ENCODE results near the gene MROH2B.
"Not testable (repeated sequence)": the region's sequence is repeated elsewhere in the genome, so short reads cannot be mapped to it uniquely, and the experiment has no call there.

MROH2B gene

GRCh38 chr5:41067714-41068568 is 3.2 kb downstream of the MROH2B start:
- TF ChIP-seq CTCF (IDR thresholded peaks at IDR 0.05; ENCODE audit: low read depth, low read length) = no peak
- H3K4me3 ChIP-seq (ENCODE audit: low read depth, low read length) = no peak overlapping the region

GRCh38 chr5:41065691-41066335 is 5.3 kb downstream of the MROH2B start:
- no peak overlapping the region for H3K4me3 ChIP-seq (ENCODE audit: low read depth, low read length)
- no peak for TF ChIP-seq CTCF (IDR thresholded peaks at IDR 0.05; ENCODE audit: low read depth, low read length)

- H3K4me3 ChIP-seq (ENCODE audit: low read depth, low read length) = no peak overlapping the region
- no peak for TF ChIP-seq CTCF (IDR thresholded peaks at IDR 0.05; ENCODE audit: low read depth, low read length)
Measured at GRCh38 chr5:41057940-41058339, 13.2 kb downstream of the MROH2B start.

- no peak overlapping the region for H3K4me3 ChIP-seq (ENCODE audit: low read depth, low read length)
- TF ChIP-seq CTCF (IDR thresholded peaks at IDR 0.05; ENCODE audit: low read depth, low read length) = no peak
Measured at GRCh38 chr5:41057231-41057630, 13.9 kb downstream of the MROH2B start.

- H3K4me3 ChIP-seq (ENCODE audit: low read depth, low read length) = no peak overlapping the region
- TF ChIP-seq CTCF (IDR thresholded peaks at IDR 0.05; ENCODE audit: low read depth, low read length) = no peak
Measured at GRCh38 chr5:41048986-41049385, 22.2 kb downstream of the MROH2B start.

GRCh38 chr5:41043109-41043747 is 27.9 kb downstream of the MROH2B start:
- H3K4me3 ChIP-seq (ENCODE audit: low read depth, low read length) = no peak overlapping the region
- TF ChIP-seq CTCF (IDR thresholded peaks at IDR 0.05; ENCODE audit: low read depth, low read length) = no peak

GRCh38 chr5:41032973-41033372 is 38.2 kb downstream of the MROH2B start:
- H3K4me3 ChIP-seq (ENCODE audit: low read depth, low read length) = no peak overlapping the region
- no peak for TF ChIP-seq CTCF (IDR thresholded peaks at IDR 0.05; ENCODE audit: low read depth, low read length)

- not testable (repeated sequence) for H3K4me3 ChIP-seq (ENCODE audit: low read depth, low read length)
Measured at GRCh38 chr5:41022600-41022999, 48.5 kb downstream of the MROH2B start.

Measured in WI38 (cell line).